Right cardiac atrium (tissue), 5 donors: ENCODE data around the gene BNC2. TPM values are rescaled to one million over a fixed set of nuclear protein-coding genes. Genes with fewer than 3 reads are reported as not detected.

ENCODE experiments used
- ATAC-seq, 2 donors: fragments of 200-7000 bp; cut with Tn5 transposase; one replicate each; pipeline versions ENCODE4 v1.8.0 to v1.9.1; 2020; ENCODE audit warnings: moderate library complexity in 2 of 2, mild to moderate bottlenecking in 1 of 2
- DNase-seq, 3 donors: peaks; one replicate each; pipeline ENCODE4 v3.0.0-alpha.2; 2020
- H3K27ac ChIP-seq: one replicate; pipeline ENCODE4 v1.5.1; 2013; ENCODE audit warnings: mild to moderate bottlenecking, low read length, control low read depth, moderate library complexity
- H3K27me3 ChIP-seq: one replicate; pipeline ENCODE4 v1.6.1; 2013; ENCODE audit not compliant: control insufficient read depth, insufficient read depth
- H3K4me1 ChIP-seq: one replicate; pipeline ENCODE4 v1.6.1; 2013; ENCODE audit warnings: low read length; ENCODE audit not compliant: control insufficient read depth, insufficient read depth
- H3K4me3 ChIP-seq: one replicate; pipeline ENCODE4 v1.5.1; 2013; ENCODE audit warnings: low read length, control low read depth
- H3K9me3 ChIP-seq: one replicate; pipeline ENCODE4 v1.6.1; 2013; ENCODE audit warnings: low read length; ENCODE audit not compliant: control insufficient read depth
- WGBS: extraction: QIAGEN DNeasy Blood & Tissue Kit; methylation state at CpG from one replicate; pipeline ENCODE4 v1.1.7; 2013; 5-methylcytosine and 5-hydroxymethylcytosine counted together
- intact Hi-C, 4 donors: fragments of 100-400 bp; cut with DNase I; formaldehyde crosslinking; loops; one replicate each; pipeline versions ENCODE4 v1.11.0 to v1.14.0; 2022 to 2023
- polyA plus RNA-seq: library from polyadenylated mRNA; stranded (reverse); fragments of 200-250 nt; gene quantifications from one replicate; pipeline ENCODE4 v1.2.3, GENCODE V29; 2013
- total RNA-seq, 4 donors: library from RNA; stranded (reverse); fragmentation: NEBNext Ultra II Directional; extraction: Animal tissue kit (Norgen Biotek cat#: 25700); gene quantifications; one replicate each; pipeline ENCODE4 v1.2.1, GENCODE V29; 2021
- donor health status: healthy with polysubstance abuse.
- donor health status: DM: no; HTN: yes; CAD: no.
- donor health status: DM: no; HTN: no; CAD: no.
- donor health status: DM: no; HTN: yes; CAD: no; lungs with severe emphysema.
- donor health status: DM: yes; HTN: yes; CAD: no.

The BNC2 gene
- total and polyA plus RNA-seq, 5 donors, result 4.7 to 123 (median 67.8) TPM

DNA sequence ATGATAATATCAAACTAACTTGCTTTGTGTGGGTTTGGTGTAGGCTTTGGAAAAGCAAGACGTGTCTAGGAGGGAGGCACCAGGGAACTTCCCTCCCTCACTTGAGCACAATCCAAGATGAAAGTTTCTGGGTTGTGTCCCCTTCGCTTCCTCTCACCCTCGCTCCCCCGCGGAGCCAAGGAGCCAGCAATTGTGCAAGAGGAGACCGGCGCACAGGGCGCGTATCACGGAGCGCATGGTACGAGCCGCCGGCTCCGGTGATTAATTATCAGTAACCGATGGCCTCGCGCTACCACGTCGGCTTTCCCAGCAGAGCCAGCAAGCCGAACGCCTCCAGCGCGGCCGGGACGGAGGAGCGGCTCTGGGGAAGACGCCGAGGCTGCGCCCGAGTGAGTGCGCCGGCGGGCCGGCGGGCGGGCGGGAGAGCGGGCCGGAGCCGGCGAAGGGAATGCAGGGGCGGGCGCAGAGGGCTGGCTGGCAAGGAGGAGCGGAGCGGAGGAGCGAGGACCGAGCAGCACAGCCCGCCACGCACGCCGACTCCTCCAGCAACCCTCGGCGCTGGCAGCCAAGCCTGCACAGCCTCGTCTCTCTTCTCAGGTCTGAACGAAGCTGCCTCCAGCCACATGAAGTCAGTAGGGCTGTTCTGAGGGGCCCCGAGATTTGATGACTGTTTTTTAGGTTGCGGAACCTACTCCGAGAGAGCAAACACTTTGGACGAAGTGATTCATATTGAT, 143.6 kb downstream of the BNC2 start:
- Histone ChIP-seq H3K4me3 (peak overlapping the region; percentile 85), H3K4me1 (no peaks in the 10 kb centered on the region), H3K9me3 (no peaks in the 10 kb centered on the region), H3K27me3 (no peaks in the 10 kb centered on the region), H3K27ac (peak overlapping the region; percentile 78)
- DNase-seq (peak; percentile 88 to 93 (median 89)), ATAC-seq (peak; percentile 93 to 94)
- under 1% methylated on average over 60 of the region's 60 CpGs for WGBS
- intact Hi-C loops, result no loop called here

DNA sequence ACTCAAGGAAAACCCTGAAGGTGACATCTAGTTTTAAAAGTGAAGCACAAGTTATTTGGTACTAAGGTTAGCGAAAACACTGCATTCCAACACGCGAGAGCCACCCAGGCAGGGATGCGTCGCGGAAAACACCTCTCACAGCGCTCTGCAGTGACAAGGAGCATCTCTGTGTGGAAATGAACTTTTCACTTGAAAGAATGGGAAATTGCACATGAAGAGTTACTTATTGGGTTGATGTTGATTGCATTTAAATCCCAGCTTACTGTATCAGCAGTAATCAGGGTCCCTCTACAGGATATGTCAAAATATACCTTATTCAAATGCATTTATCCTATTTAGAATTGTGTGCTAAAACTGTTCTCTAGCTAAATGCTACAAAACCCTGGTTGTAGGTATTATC, 144.4 kb downstream of the BNC2 start:
- no peaks in the 10 kb centered on the region for H3K4me1 ChIP-seq
- intact Hi-C loops, result no loop called here
- 55% methylated on average over 7 of the region's 7 CpGs for WGBS
- peak overlapping the region; percentile 38 for H3K27ac ChIP-seq
- no peaks in the 10 kb centered on the region for H3K9me3 ChIP-seq
- no peak for ATAC-seq
- DNase-seq, result peak in 1 of 3 donors; percentile 28
- H3K4me3 ChIP-seq, result no peak overlapping the region
- no peaks in the 10 kb centered on the region for H3K27me3 ChIP-seq

DNA sequence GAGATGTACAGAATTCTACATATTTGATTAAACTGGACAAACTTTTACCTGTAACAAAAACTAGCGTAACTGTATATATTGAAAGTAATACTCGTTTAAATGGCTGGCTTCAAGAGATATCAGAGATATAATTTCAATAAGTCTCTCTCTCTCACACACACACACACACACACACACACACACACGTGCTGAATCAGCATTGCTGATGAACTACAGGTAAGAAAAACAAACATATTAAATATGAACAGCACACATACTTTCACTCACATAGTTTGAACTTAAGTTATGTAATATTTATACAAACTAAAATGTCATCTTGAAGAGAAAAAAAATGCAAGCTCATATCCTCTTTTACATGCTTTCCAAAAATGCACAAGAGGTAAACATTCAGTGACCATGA, 145.4 kb downstream of the BNC2 start:
- H3K27me3 ChIP-seq, result no peaks in the 10 kb centered on the region
- H3K27ac ChIP-seq, result no peak overlapping the region
- intact Hi-C loops, result no loop called here
- ATAC-seq (no peak), DNase-seq (no peak)
- WGBS, result 84% methylated on average over 3 of the region's 3 CpGs
- H3K4me3 ChIP-seq, result no peak overlapping the region
- no peaks in the 10 kb centered on the region for H3K9me3 ChIP-seq
- H3K4me1 ChIP-seq, result peaks cover under 1% of the 10 kb centered on the region

DNA sequence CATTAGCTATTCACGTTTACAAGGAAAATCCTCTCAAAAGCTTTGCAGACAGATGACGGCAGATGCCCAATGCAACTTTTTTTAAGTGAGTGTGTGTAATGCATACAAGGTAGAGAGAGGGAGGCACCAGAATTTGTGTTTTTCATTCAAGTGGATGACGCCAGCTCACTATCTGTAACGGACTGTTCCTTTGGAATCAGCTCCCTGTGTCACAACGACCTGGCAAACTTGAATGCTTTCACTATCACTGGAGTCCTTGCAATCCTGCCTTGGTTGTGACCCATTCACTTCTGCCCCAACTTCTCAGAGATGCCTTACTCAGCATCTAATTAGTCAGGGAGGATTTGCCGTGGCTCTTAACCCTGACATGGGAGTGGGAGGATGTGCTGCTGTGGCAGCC, 148.5 kb downstream of the BNC2 start:
- WGBS, result 38% methylated on average over 6 of the region's 6 CpGs
- no peaks in the 10 kb centered on the region for H3K9me3 ChIP-seq
- no peak overlapping the region for H3K27ac ChIP-seq
- ATAC-seq, result peak; percentile 88 to 93
- H3K27me3 ChIP-seq, result no peaks in the 10 kb centered on the region
- DNase-seq, result peak; percentile 62 to 80 (median 71)
- no peak overlapping the region for H3K4me3 ChIP-seq
- intact Hi-C loops, result no loop called here
- peaks cover 2% of the 10 kb centered on the region for H3K4me1 ChIP-seq

DNA sequence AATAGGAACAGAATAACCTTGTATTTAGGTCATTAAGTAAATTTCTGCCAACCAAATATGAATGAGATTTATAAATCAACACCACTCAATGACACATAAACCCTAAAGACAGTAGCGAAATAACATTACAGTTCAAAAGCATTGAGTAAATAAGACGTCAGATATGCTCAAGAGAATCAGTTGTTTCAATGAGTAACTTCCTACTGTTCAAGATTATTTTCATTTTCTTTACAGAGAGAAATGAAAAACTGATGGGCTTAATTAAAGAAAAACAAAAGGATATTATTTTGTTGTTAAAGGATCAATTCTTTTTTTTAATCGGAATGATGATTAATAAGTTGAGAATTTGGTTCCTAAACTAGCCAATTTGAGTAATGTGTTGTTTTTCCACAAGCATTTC, 150.1 kb downstream of the BNC2 start:
- H3K27ac ChIP-seq, result no peak overlapping the region
- H3K9me3 ChIP-seq, result no peaks in the 10 kb centered on the region
- WGBS, result 74% methylated on average over 3 of the region's 3 CpGs
- ATAC-seq, result no peak
- no peak for DNase-seq
- H3K4me3 ChIP-seq, result no peak overlapping the region
- intact Hi-C loops, result no loop called here
- no peaks in the 10 kb centered on the region for H3K27me3 ChIP-seq
- H3K4me1 ChIP-seq, result peaks cover 2% of the 10 kb centered on the region

DNA sequence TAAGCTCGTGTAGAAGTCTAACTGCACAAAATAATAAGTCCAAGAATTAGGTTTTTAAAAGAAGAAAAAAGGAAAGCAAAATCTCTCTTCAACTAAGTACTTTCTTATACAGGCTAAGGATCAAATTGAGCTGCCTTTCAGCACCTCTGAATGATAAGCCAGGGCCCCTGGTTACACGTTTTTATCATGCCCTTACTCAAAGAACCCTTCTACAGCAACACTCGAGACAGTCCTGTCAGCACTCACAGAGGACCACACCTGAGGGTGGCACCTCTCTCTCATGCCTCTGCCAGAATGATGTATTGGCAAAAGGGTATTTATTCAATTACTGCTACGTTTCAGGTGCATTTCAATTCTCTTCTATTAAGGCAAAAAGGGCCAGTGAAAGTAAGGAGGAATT, 150.5 kb downstream of the BNC2 start:
- H3K27ac ChIP-seq, result no peak overlapping the region
- no peak for DNase-seq
- H3K9me3 ChIP-seq, result no peaks in the 10 kb centered on the region
- no peak overlapping the region for H3K4me3 ChIP-seq
- no peak for ATAC-seq
- no peaks in the 10 kb centered on the region for H3K27me3 ChIP-seq
- WGBS, result 38% methylated on average over 4 of the region's 4 CpGs
- intact Hi-C loops, result no loop called here
- peaks cover 2% of the 10 kb centered on the region for H3K4me1 ChIP-seq

DNA sequence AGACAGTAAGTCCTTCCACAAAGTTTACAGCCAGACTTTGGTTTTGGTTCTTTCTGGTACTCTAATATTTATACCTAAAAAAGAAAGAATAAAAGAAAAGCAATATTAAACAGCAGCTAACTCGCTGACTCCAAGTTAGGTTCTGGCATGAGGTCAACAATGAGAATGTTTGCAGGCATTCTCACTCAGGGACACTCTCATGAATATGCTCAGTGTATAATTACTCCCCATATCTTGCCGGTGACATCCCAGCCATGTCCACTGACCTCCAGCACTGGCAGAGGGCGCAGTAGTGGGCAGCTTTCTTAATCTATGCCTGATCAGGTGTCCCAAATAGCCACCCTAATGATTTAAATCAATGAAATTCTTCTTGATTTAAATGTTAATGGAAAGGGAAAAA, 151.5 kb downstream of the BNC2 start:
- 63% methylated on average over 3 of the region's 3 CpGs for WGBS
- ATAC-seq, result peak in 1 of 2 donors; percentile 49
- Histone ChIP-seq H3K4me3 (no peak overlapping the region), H3K27me3 (no peaks in the 10 kb centered on the region), H3K9me3 (no peaks in the 10 kb centered on the region), H3K27ac (no peak overlapping the region), H3K4me1 (peaks cover 2% of the 10 kb centered on the region)
- DNase-seq, result no peak
- intact Hi-C loops, result no loop called here

DNA sequence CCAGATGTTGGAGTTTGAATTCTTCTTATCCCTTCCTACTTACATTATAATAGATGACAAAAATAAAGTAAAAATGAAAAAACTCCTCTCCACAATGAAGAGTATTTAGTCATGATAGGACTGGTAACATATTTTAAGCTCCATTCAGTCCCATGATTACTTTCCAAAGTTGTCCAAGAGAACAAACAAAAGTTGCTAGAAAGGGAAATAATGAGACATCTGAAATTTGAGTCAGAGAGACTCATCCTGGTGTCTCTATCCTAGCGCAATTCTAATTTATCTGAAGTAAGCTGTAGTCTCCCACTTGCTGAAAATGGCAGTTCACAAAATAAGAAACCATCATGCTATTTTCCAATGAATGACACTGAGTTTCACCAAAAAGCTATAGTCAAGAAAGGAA, 152.2 kb downstream of the BNC2 start:
- no peaks in the 10 kb centered on the region for H3K27me3 ChIP-seq
- intact Hi-C loops, result no loop called here
- H3K27ac ChIP-seq, result no peak overlapping the region
- 92% methylated on average over 1 of the region's 1 CpG for WGBS
- peaks cover 2% of the 10 kb centered on the region for H3K4me1 ChIP-seq
- DNase-seq (no peak), ATAC-seq (no peak)
- H3K4me3 ChIP-seq, result no peak overlapping the region
- H3K9me3 ChIP-seq, result no peaks in the 10 kb centered on the region

DNA sequence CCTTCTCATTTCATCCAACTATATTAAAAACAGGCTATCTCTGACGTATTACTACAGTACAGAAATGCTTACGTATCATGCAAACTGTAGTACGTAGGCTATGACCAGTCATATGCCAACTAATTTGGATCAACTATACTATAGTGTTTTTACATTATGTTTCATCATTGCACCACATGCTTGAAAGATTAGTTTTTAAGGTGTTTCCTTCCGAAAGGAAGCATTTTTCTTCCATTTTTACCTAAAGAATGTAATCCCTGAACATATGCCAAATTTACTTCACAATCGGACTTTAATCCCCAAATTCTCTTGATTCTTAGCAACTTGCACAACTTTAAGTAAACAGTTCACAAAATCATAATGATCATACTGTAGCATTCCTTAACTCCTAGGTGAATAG, 153.9 kb downstream of the BNC2 start:
- no peaks in the 10 kb centered on the region for H3K9me3 ChIP-seq
- peaks cover 2% of the 10 kb centered on the region for H3K4me1 ChIP-seq
- WGBS, result 97% methylated on average over 5 of the region's 5 CpGs

DNA sequence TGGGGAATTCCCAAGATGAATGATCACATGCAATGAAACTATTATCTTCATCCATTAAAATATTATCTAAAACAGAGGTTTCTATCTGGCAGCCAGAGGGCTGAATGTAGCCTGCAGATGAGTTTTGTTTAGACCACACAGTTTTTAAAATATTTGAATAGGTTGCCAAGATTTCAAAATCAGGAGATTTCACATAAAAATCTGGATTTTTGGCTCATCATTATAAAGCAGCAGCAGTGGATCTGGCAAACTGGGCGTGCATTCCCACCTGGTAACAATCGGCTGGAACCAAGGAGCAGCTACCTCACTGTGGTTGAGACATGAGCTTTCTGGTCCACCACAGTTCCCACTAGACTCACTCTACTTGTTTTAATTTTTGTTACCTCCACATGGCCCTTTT, 155.1 kb downstream of the BNC2 start:
- H3K27me3 ChIP-seq, result no peaks in the 10 kb centered on the region
- ATAC-seq (no peak), DNase-seq (no peak)
- WGBS, result 43% methylated on average over 2 of the region's 2 CpGs
- intact Hi-C loops, result no loop called here
- H3K4me1 ChIP-seq, result peaks cover 2% of the 10 kb centered on the region
- no peaks in the 10 kb centered on the region for H3K9me3 ChIP-seq
- H3K27ac ChIP-seq, result no peak overlapping the region
- H3K4me3 ChIP-seq, result no peak overlapping the region

More for the DNA sequence above, 153.9 kb downstream of the BNC2 start:
- DNase-seq (no peak), ATAC-seq (no peak)
- intact Hi-C loops, result no loop called here
- H3K27ac ChIP-seq, result no peak overlapping the region
- H3K27me3 ChIP-seq, result no peaks in the 10 kb centered on the region
- H3K4me3 ChIP-seq, result no peak overlapping the region

DNA sequence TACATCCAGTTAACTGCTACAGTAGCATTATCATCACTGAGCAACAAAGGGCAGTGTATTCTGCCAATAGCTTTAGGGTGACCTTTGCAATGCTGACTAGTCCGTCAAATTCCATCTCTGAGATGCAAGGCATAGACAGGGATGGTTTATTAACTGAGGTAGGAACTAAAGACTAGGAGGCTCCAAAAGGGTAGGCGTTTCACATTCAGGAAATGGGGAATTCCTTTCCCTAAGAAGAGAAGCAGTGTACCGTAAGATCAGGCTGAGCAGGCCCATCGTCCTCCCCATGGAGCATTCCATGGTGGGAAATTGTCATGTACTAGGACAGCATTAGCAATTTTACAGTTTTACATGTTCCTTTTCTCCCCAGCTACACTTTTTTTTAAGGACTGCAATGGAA, 157.7 kb downstream of the BNC2 start:
- intact Hi-C loops, result no loop called here
- WGBS, result 85% methylated on average over 4 of the region's 4 CpGs

DNA sequence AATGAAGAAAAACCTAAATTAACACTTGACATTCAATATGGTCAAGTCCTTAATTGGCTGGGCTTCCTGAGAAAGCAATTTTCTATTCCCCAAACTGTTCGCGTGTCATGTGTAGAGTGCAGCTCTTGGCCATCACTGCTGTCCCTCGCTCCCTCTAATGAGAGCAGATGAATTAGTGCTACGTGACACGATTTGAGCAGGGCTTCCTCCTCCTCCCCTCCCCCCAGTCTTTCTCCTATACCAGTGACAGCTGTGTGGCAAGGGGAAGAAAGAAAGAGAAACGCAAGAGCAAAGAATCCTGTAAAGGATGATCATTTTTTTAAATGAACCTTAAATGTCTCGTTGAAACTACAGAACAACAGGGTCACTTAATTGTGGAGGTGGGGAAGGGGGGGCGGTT, 159.6 kb downstream of the BNC2 start:
- intact Hi-C loops, result no loop called here
- Histone ChIP-seq H3K27me3 (no peaks in the 10 kb centered on the region), H3K9me3 (no peaks in the 10 kb centered on the region), H3K27ac (no peak overlapping the region), H3K4me1 (no peaks in the 10 kb centered on the region), H3K4me3 (no peak overlapping the region)
- ATAC-seq (no peak), DNase-seq (no peak)
- 60% methylated on average over 8 of the region's 8 CpGs for WGBS

More for the DNA sequence above, 157.7 kb downstream of the BNC2 start:
- Histone ChIP-seq H3K27ac (no peak overlapping the region), H3K9me3 (no peaks in the 10 kb centered on the region), H3K4me1 (no peaks in the 10 kb centered on the region), H3K27me3 (no peaks in the 10 kb centered on the region), H3K4me3 (no peak overlapping the region)
- no peak for DNase-seq
- ATAC-seq, result no peak
